ENCODE results near the gene CSTPP1.

CSTPP1 gene

DNA sequence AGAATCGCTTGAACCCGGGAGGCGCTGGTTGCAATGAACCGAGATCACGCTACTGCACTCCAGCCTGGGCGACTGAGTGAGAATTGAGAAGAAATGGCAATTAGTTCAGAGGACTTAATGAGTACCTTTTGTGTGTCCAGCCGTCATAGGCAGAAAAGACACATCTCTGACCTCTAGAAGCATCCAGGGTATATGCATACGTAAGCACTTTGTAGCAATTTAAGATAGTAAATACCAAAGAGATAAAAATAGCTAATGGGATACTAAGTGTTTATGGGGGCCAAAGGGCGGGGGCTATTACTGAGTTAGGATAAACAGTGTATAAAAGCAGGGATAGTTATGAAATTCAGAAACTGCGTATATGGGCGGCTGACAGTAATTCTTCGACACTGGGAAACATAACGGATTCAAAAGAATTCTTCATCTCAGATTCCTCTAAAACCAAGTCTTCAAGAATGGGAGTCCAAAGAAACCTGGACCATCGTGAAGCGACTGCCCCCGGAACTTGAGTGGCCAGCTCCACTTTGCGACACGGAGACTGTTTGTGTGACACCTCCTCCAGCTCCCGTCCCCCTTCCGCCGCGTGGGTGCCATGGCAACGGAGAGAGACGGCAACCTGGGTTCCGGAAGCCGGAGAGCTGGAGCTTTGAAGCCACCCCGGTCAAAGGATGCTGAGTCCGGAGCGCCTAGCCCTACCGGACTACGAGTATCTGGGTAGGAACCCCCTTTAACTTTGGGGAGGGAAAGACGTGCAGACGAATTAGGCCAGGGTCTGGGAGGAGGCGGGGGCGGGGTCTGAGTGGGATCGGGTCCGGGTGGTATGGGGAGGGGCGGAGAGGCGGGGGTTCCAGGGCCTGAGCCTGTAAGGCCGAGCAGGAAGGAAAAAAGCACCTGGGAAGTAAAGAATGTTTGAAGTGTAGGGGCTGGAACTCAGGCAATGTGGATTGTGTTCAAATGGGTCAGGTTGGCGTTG, at the start of gene CSTPP1:
Gene CSTPP1, plus strand, starts transcription at position 624 of the 973 bp plus-strand sequence. Its CDS starts 45 bp downstream, at position 669.
- Histone ChIP-seq H3K9me3 (ENCODE audit: low read length) (no peaks in the 10 kb centered on the region), H3K79me2 (ENCODE audit: insufficient read depth, low read length) (0 out of 2 replicates have a peak, but pooled peaks cover 4% of the 10 kb centered on the region), H3K9ac (ENCODE audit: low read length) (peak within 1 kb of the TSS; percentile 65), H3K4me2 (ENCODE audit: low read length) (peak within 1 kb of the TSS; percentile 84), H3K36me3 (ENCODE audit: insufficient read depth, low read length) (no peaks in the 10 kb centered on the region), H3K4me1 (ENCODE audit: insufficient read depth, low read length, severe bottlenecking) (peaks cover 13% of the 10 kb centered on the region), H3K9me2 (ENCODE audit: low read depth, low read length) (no peaks in the 10 kb centered on the region), H3F3A (ENCODE audit: insufficient read depth, low read length) (no peaks in the 10 kb centered on the region), H4K20me1 (ENCODE audit: insufficient read depth, low read length) (no peaks in the 10 kb centered on the region), H3K27ac (ENCODE audit: low read depth, low read length, poor library complexity, severe bottlenecking) (no peak within 1 kb of the TSS), H3K27me3 (ENCODE audit: insufficient read depth, low read length) (no peaks in the 10 kb centered on the region), H3K4me3 (ENCODE audit: low read depth, low read length, poor library complexity, severe bottlenecking) (peak within 1 kb of the TSS; percentile 79), H2AFZ (ENCODE audit: low read length) (peak within 1 kb of the TSS; percentile 97)
- TF ChIP-seq EZH2 (IDR thresholded peaks at IDR 0.05; ENCODE audit: borderline replicate concordance, low read length) = no peak
- TF ChIP-seq, protein P1, sequence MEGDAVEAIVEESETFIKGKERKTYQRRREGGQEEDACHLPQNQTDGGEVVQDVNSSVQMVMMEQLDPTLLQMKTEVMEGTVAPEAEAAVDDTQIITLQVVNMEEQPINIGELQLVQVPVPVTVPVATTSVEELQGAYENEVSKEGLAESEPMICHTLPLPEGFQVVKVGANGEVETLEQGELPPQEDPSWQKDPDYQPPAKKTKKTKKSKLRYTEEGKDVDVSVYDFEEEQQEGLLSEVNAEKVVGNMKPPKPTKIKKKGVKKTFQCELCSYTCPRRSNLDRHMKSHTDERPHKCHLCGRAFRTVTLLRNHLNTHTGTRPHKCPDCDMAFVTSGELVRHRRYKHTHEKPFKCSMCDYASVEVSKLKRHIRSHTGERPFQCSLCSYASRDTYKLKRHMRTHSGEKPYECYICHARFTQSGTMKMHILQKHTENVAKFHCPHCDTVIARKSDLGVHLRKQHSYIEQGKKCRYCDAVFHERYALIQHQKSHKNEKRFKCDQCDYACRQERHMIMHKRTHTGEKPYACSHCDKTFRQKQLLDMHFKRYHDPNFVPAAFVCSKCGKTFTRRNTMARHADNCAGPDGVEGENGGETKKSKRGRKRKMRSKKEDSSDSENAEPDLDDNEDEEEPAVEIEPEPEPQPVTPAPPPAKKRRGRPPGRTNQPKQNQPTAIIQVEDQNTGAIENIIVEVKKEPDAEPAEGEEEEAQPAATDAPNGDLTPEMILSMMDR (IDR thresholded peaks at IDR 0.05; ENCODE audit: low read length) = no peak

DNA sequence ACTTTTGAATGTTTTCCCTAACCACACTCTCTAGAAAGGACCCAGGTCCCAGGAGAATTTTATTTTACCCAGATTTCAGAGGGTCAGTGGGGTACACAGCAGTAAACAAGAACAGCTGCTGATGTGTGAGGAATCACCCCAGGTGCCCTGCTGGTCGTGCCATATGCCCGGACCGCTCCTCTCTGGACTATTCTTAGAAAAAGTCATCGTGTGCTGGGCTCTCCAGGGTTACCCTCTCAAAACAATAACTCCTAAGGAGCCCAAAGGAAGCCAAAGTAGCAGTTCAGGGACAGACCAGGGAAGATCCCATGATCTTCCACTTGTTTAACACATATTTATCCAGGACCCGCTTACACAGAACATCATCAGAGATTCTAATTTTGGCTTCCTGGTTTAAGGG, 47.9 kb upstream of the CSTPP1 start:
- TF ChIP-seq EZH2 (IDR thresholded peaks at IDR 0.05; ENCODE audit: borderline replicate concordance, low read length) = no peak
- TF ChIP-seq, protein P1 (IDR thresholded peaks at IDR 0.05; ENCODE audit: low read length) = no peak
- Histone ChIP-seq H3K4me1 (ENCODE audit: insufficient read depth, low read length, severe bottlenecking) (peaks cover 11% of the 10 kb centered on the region), H3K27ac (ENCODE audit: low read depth, low read length, poor library complexity, severe bottlenecking) (no peak overlapping the region), H3F3A (ENCODE audit: insufficient read depth, low read length) (no peaks in the 10 kb centered on the region), H4K20me1 (ENCODE audit: insufficient read depth, low read length) (no peaks in the 10 kb centered on the region), H3K9me2 (ENCODE audit: low read depth, low read length) (no peaks in the 10 kb centered on the region), H3K79me2 (ENCODE audit: insufficient read depth, low read length) (no peaks in the 10 kb centered on the region), H3K4me2 (ENCODE audit: low read length) (no peak overlapping the region), H3K4me3 (ENCODE audit: low read depth, low read length, poor library complexity, severe bottlenecking) (no peak overlapping the region), H3K9me3 (ENCODE audit: low read length) (no peaks in the 10 kb centered on the region), H3K36me3 (ENCODE audit: insufficient read depth, low read length) (peaks cover 44% of the 10 kb centered on the region), H3K9ac (ENCODE audit: low read length) (no peak overlapping the region), H2AFZ (ENCODE audit: low read length) (no peak overlapping the region), H3K27me3 (ENCODE audit: insufficient read depth, low read length) (no peaks in the 10 kb centered on the region)

DNA sequence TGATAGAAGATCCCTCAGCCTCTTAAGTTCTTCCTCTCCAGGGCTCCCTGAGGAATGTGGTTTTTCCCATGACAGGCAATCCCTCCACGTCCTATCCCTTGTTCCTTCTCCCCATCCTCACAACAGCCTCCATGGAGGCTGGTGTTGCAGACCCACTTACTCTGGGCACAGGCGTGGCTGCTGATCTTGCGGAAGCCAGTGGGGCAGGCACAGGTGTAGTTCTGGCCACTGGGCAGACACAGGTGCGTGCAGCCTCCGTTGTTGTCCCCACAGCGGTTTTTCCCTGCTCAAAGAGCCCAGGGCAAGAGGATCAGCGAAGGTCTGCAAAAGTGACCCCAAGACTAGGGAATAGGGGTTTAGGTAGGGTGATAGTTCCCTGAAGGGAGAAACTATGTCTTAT, 47.3 kb upstream of the CSTPP1 start:
- H3K4me1 ChIP-seq (ENCODE audit: insufficient read depth, low read length, severe bottlenecking) = peaks cover 11% of the 10 kb centered on the region
- TF ChIP-seq, protein P1 (IDR thresholded peaks at IDR 0.05; ENCODE audit: low read length) = no peak
- no peak for TF ChIP-seq EZH2 (IDR thresholded peaks at IDR 0.05; ENCODE audit: borderline replicate concordance, low read length)
- no peak overlapping the region for H3K4me3 ChIP-seq (ENCODE audit: low read depth, low read length, poor library complexity, severe bottlenecking)
- H2AFZ ChIP-seq (ENCODE audit: low read length) = no peak overlapping the region
- H4K20me1 ChIP-seq (ENCODE audit: insufficient read depth, low read length) = no peaks in the 10 kb centered on the region
- no peaks in the 10 kb centered on the region for H3K79me2 ChIP-seq (ENCODE audit: insufficient read depth, low read length)
- no peaks in the 10 kb centered on the region for H3K27me3 ChIP-seq (ENCODE audit: insufficient read depth, low read length)
- H3K9ac ChIP-seq (ENCODE audit: low read length) = no peak overlapping the region
- H3K27ac ChIP-seq (ENCODE audit: low read depth, low read length, poor library complexity, severe bottlenecking) = no peak overlapping the region
- H3F3A ChIP-seq (ENCODE audit: insufficient read depth, low read length) = no peaks in the 10 kb centered on the region
- H3K4me2 ChIP-seq (ENCODE audit: low read length) = no peak overlapping the region
- H3K9me3 ChIP-seq (ENCODE audit: low read length) = no peaks in the 10 kb centered on the region
- H3K9me2 ChIP-seq (ENCODE audit: low read depth, low read length) = no peaks in the 10 kb centered on the region
- H3K36me3 ChIP-seq (ENCODE audit: insufficient read depth, low read length) = peaks cover 41% of the 10 kb centered on the region

Measured in OCI-LY1 (cell line).